ENCODE results near the gene KANK3. TPM values are rescaled to one million over a fixed set of nuclear protein-coding genes. Genes with fewer than 3 reads are reported as not detected.

The KANK3 gene
- total RNA-seq, 2 experiments from 2014 or later: 0.11 to 0.22 TPM

DNA sequence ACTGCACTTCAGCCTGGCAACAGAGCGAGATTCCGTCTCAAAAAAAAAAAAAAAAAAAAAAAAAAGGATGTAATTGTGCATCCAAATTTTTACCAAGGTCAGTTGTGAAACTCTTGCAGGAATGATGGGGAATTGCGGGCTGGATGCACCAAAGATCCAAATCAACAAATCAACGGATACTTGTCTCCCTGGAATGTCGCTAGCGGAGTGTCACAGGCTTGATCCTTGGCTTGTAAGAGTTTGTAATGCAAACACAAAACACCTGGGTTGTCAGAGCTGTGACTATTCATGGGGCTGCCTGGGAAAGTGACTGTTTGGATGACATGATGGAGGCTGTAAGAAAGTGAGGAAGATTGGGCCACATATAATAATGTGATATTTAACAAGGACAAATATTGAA lies 4.2 kb downstream of the KANK3 start:
- no peak overlapping the region for H2AFZ ChIP-seq (ENCODE audit: low read length)
- no TSS peak for BruUV-seq (replicated peaks)
- no peaks in the 10 kb centered on the region for H3K9me3 ChIP-seq (ENCODE audit: low read length)
- no peaks in the 10 kb centered on the region for H3K9me2 ChIP-seq (ENCODE audit: insufficient read depth, low read length)
- TF ChIP-seq, protein P1, sequence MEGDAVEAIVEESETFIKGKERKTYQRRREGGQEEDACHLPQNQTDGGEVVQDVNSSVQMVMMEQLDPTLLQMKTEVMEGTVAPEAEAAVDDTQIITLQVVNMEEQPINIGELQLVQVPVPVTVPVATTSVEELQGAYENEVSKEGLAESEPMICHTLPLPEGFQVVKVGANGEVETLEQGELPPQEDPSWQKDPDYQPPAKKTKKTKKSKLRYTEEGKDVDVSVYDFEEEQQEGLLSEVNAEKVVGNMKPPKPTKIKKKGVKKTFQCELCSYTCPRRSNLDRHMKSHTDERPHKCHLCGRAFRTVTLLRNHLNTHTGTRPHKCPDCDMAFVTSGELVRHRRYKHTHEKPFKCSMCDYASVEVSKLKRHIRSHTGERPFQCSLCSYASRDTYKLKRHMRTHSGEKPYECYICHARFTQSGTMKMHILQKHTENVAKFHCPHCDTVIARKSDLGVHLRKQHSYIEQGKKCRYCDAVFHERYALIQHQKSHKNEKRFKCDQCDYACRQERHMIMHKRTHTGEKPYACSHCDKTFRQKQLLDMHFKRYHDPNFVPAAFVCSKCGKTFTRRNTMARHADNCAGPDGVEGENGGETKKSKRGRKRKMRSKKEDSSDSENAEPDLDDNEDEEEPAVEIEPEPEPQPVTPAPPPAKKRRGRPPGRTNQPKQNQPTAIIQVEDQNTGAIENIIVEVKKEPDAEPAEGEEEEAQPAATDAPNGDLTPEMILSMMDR (conservative IDR thresholded peaks at IDR 0.05; ENCODE audit: low read length): no peak
- no peak for TF ChIP-seq EZH2phosphoT487 (IDR thresholded peaks at IDR 0.05; ENCODE audit: borderline replicate concordance, low read depth, low read length)
- ChIA-PET POLR2A (no interaction called here), CTCF (ENCODE audit: unreplicated experiment) (no interaction called here)
- H3K36me3 ChIP-seq (ENCODE audit: insufficient read depth, low read length): no peaks in the 10 kb centered on the region
- H3K4me1 ChIP-seq (ENCODE audit: insufficient read depth, low read length, poor library complexity, severe bottlenecking): peaks cover 5% of the 10 kb centered on the region
- H3K4me2 ChIP-seq (ENCODE audit: low read length): no peak overlapping the region
- H3K79me2 ChIP-seq (ENCODE audit: insufficient read depth, low read depth, low read length): no peaks in the 10 kb centered on the region
- intact Hi-C loops (cut with micrococcal nuclease; ENCODE audit: unreplicated experiment): no loop called here
- no peak for DNase-seq (ENCODE audit: low spot score)
- H3K27ac ChIP-seq (ENCODE audit: low read depth, low read length, poor library complexity, severe bottlenecking): no peak overlapping the region
- no peak overlapping the region for H3K4me3 ChIP-seq (ENCODE audit: low read depth, low read length, poor library complexity, severe bottlenecking)
- H4K20me1 ChIP-seq (ENCODE audit: insufficient read depth, low read length): no peaks in the 10 kb centered on the region

DNA sequence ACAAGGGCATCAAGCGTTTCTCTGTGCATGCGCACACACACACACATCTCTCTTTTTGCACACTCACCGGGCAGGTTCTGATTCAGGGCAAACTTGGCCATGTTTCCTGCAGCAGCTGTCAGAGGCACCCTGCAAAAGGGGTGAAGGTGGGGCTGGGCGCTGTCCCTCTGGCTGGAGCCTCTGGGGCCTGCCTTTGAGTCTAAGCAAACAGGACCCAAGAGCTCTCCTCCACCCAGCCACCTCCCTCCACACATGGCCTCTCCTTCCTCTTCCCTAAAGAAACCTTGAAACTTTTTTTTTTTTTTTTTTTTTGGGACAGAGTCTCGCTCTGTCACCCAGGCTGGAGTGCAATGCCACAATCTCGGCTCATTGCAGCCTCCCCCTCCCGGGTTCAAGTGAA lies 5.3 kb downstream of the KANK3 start:
- Histone ChIP-seq H3K36me3 (ENCODE audit: insufficient read depth, low read length) (no peaks in the 10 kb centered on the region), H3K9me3 (ENCODE audit: low read length) (no peaks in the 10 kb centered on the region), H3K79me2 (ENCODE audit: insufficient read depth, low read depth, low read length) (no peaks in the 10 kb centered on the region), H4K20me1 (ENCODE audit: insufficient read depth, low read length) (no peaks in the 10 kb centered on the region), H3K9me2 (ENCODE audit: insufficient read depth, low read length) (no peaks in the 10 kb centered on the region), H2AFZ (ENCODE audit: low read length) (no peak overlapping the region), H3K4me2 (ENCODE audit: low read length) (no peak overlapping the region), H3K27ac (ENCODE audit: low read depth, low read length, poor library complexity, severe bottlenecking) (no peak overlapping the region), H3K4me1 (ENCODE audit: insufficient read depth, low read length, poor library complexity, severe bottlenecking) (peaks cover 3% of the 10 kb centered on the region), H3K4me3 (ENCODE audit: low read depth, low read length, poor library complexity, severe bottlenecking) (no peak overlapping the region)
- intact Hi-C loops (cut with micrococcal nuclease; ENCODE audit: unreplicated experiment): no loop called here
- no TSS peak for BruUV-seq (replicated peaks)
- ChIA-PET POLR2A (no interaction called here), CTCF (ENCODE audit: unreplicated experiment) (no interaction called here)
- TF ChIP-seq, protein P1 (conservative IDR thresholded peaks at IDR 0.05; ENCODE audit: low read length): no peak
- no peak for TF ChIP-seq EZH2phosphoT487 (IDR thresholded peaks at IDR 0.05; ENCODE audit: borderline replicate concordance, low read depth, low read length)
- DNase-seq (ENCODE audit: low spot score): no peak

DNA sequence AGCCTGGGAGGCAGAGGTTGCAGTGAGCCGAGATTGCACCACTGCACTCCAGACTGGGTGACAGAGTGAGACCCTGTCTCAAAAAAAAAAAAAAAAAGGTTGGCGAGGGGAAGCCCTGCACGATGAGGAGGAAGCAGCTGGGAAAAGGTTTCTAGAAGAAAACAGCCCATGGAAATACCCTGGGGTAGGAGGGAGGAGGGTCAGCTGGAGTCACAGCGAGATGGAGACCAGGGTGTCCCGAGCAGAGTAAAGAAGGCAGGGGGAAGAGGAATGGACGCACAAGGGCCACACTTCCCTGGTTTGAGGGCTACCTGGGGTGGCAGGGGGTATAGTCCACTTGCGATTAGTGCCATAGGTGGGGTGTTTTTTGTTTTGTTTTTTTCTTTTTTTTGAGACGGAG lies 6.4 kb downstream of the KANK3 start:
- no peak overlapping the region for H3K27ac ChIP-seq (ENCODE audit: low read depth, low read length, poor library complexity, severe bottlenecking)
- H2AFZ ChIP-seq (ENCODE audit: low read length): no peak overlapping the region
- no peak for DNase-seq (ENCODE audit: low spot score)
- H3K4me2 ChIP-seq (ENCODE audit: low read length): no peak overlapping the region
- ChIA-PET CTCF (ENCODE audit: unreplicated experiment) (no interaction called here), POLR2A (no interaction called here)
- no peak for TF ChIP-seq EZH2phosphoT487 (IDR thresholded peaks at IDR 0.05; ENCODE audit: borderline replicate concordance, low read depth, low read length)
- no peaks in the 10 kb centered on the region for H3K9me3 ChIP-seq (ENCODE audit: low read length)
- BruUV-seq (replicated peaks): no TSS peak
- H3K4me1 ChIP-seq (ENCODE audit: insufficient read depth, low read length, poor library complexity, severe bottlenecking): no peaks in the 10 kb centered on the region
- H3K79me2 ChIP-seq (ENCODE audit: insufficient read depth, low read depth, low read length): no peaks in the 10 kb centered on the region
- intact Hi-C loops (cut with micrococcal nuclease; ENCODE audit: unreplicated experiment): no loop called here
- H3K36me3 ChIP-seq (ENCODE audit: insufficient read depth, low read length): no peaks in the 10 kb centered on the region
- no peak overlapping the region for H3K4me3 ChIP-seq (ENCODE audit: low read depth, low read length, poor library complexity, severe bottlenecking)
- no peaks in the 10 kb centered on the region for H4K20me1 ChIP-seq (ENCODE audit: insufficient read depth, low read length)
- H3K9me2 ChIP-seq (ENCODE audit: insufficient read depth, low read length): no peaks in the 10 kb centered on the region
